ENCODE measurements around the gene EPN2.
A peak's percentile ranks its signal among the peaks of the same experiment; 100 is the strongest.
"Not testable (repeated sequence)": the region's sequence is repeated elsewhere in the genome, so short reads cannot be mapped to it uniquely, and the experiment has no call there.

EPN2 gene

DNA sequence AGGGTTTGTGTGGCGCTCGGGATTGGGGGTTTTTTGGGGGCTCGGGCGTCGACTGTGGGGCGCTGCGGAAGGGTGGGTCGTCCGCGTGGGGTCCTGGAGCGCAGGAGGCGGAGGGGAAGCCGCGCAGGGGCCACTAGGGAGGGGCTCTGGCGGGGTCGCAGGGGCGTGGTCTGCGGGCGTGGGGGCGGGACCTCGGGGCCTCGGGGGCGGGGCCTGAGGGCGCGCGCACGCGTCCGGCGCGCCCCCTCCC lies at the start of gene EPN2:
EPN2 (plus strand) TSS at position 228 of the 250 bp plus-strand sequence. CDS start 45,754 bp downstream, outside the sequence.
- peak; percentile 75 for DNase-seq (ENCODE audit: low spot score)

GRCh38 chr17:19187883-19188869 lies 49.0 kb upstream of the EPN2 start:
- not testable (repeated sequence) for DNase-seq (ENCODE audit: low spot score)

DNA sequence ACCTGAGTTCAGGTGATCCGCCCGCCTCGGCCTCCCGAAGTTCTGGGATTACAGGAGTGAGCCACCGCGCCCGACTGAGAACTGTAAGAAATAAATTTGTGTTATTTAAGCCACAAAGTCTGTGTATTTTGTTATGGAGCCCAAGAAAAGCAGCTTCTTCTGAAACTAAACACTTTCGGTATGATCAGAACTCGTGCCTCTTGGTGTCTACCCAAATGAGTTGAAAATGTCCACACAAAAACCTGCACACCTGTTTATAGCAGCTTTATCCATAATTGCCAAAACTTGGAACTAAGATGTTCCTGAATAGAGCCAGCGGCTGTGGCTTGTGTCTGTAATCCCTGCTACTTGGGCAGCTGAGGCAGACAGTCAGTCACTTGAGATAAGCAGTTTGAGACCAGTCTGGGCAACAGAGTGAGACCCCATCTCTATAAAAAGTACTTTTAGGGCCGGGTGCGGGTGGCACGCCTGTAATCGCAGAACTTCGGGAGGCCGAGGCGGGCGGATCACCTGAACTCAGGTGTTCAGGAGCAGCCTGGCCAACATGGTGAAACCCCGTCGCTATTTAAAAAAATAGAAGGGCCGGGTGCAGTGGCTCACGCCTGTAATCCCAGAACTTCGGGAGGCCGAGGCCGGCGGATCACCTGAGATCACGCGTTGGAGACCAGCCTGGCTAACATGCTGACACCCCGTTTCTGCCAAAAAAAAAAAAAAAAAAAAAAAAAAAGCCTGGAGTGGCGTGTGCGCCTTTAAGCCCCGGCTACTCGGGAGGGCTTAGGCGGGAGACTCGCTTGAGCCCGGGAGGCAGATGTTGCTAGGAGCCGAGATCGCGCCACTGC lies 48.1 kb upstream of the EPN2 start:
- DNase-seq (ENCODE audit: low spot score) = not testable (repeated sequence)

- not testable (repeated sequence) for DNase-seq (ENCODE audit: low spot score)
Observed at GRCh38 chr17:19189781-19190405, 47.3 kb upstream of the EPN2 start.

DNA sequence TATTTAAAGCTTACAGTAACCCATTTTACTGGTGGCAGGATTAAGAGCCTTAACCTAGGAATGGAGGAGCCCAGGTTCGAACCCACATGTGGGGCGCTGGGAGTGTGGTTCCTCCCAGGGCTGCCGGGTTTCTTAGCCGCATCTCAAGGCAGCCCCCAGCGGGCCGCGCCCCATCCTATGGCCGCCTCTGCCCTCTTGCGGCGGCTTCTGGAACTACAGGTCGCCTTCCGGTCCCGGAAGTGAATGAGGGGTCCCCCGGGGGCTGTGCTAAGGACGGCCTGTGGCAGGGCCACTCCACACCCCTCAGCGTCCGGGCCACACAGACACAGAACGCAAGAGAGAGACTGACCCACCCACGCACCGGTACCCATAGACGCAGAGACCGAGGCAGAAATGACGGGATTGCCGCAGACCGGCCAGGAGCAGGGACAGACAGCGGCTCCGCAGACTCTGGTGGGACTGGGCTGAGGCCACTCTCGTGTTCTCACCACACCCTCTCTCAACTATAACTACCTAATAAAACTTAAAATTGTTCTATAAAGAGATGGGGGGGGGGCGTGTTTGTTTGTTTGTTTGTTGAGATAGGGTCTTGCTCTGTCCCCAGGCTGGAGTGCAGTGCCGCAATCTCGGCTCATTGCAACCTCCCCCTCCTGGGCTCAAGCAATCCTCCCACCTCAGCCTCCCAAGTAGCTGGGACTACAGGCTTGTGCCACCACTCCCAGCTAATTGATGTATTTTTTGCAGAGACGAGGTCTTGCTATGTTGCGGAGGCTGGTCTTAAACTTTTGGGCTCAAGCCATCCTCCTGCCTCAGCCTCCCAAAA lies 40.6 kb upstream of the EPN2 start:
- not testable (repeated sequence) for DNase-seq (ENCODE audit: low spot score)

GRCh38 chr17:19202448-19202847 lies 34.7 kb upstream of the EPN2 start:
- DNase-seq (ENCODE audit: low spot score) = not testable (repeated sequence)

DNA sequence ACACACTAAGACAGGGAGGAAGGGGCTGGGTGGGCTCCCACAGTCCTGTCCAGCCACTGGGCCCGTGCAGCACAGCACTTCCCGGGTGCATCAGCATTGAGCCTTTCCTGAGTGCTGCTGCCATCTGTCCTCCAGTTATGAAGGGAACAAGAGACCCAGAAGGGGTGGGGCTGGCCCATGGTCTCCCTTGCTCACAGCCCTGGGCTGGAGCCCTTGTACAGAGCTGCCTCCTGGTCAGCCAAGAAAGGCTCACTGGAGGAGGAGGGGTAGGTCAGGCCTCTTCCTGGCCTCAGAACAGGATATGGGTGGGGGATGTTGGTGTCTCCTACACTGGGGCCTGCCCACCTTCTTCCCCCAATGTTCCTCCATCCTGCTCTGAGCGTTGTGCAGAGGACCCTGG lies 33.7 kb upstream of the EPN2 start:
- DNase-seq (ENCODE audit: low spot score) = not testable (repeated sequence)

DNA sequence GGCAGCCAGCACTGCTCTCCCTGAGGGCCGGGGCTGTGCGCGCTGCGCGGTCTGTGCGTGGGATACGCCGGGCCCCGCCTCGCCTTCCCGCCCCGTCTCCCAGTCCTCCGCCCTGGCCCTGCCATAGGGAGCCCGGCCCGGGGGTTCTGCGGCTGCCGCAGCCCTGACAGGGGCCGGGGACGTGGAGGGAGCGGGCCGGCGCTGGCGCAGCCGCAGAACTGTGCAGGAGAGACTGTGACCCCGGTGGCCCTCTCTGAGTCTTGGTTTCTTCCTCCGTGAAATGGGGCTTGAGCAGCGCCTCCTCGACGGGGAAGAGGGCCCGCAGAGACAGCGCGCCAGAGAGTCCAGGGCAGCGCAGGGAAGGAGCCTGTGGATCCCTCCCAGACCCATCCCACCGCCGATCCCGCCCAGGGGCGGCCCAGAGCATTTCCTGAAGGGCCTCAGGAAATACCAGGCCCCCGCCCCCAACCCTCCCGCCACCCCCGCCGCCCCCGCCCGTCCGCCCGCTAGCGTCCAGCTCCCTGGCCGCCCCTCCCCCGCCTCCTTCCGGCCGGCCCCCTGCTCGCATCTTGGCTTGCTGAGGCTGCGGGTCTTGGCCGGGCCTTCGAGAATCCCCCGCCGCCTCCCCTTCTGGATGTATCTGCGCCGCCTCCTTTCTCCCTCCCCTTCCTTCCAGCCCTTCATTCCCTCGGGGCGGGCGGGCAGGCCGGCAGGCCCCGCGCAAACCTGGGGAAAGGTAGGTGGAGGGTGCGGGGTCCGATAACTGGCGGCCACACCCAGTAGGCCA lies 21.9 kb upstream of the EPN2 start:
- DNase-seq (ENCODE audit: low spot score) = not testable (repeated sequence)

DNA sequence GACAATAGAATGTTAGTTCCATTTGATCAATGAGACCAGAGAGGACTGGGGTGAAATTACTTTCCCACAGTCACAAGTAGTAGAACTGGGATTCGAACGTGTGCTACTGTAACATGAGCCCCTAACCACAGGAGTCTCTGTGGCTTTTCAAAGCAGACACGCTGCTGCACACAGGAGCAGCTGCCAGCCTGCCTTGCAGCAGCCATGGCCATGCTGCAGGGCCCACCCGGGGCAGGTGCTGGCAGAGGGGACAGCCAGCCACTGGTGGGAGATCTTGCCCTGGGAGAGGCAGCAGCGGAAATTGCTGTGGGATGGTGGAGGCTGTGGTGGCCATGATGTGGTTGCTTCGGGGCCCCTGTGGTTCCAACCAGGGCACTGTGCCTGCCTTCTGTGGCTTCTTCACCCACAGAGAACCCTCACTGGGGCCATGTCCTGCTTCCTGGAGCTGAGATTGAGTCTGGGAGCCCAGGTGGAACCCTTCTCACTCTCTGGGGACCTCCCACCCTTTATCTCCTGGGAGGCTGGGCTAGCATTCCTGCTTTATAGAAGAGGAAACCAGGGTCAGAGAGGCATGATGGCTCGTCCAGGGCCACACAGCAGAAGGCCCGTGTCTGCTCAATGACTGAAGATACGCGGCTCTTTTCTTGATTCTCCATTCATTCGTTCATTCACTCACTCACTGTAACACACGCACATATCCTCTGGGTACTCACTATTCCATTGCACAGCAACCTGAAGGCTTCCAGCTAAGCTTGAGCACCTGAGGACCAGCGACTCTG lies 20.8 kb upstream of the EPN2 start:
- DNase-seq (ENCODE audit: low spot score) = not testable (repeated sequence)

- not testable (repeated sequence) for DNase-seq (ENCODE audit: low spot score)
Observed at GRCh38 chr17:19218914-19219313, 18.3 kb upstream of the EPN2 start.

DNA sequence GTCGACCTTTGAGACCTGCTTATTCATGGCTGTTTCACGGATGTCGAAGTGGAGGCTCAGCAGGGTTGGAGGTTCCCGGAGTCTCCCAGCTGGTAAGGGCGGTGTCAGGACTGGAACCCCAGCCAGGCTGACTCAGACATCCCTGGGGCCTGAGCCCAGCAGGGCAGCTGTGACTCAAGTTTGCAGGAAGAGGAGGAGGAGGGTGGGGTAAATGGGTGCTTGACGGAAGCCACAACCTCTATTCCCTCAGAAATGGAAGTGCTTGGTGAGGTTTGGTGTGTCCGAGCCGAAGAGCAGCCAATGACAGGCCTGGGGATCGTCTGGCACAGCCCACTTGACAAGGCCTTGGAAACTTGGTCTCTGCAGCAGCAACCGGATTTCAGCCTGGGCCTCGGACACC lies 17.8 kb upstream of the EPN2 start:
- not testable (repeated sequence) for DNase-seq (ENCODE audit: low spot score)

GRCh38 chr17:19220195-19220594 lies 17.0 kb upstream of the EPN2 start:
- not testable (repeated sequence) for DNase-seq (ENCODE audit: low spot score)

DNA sequence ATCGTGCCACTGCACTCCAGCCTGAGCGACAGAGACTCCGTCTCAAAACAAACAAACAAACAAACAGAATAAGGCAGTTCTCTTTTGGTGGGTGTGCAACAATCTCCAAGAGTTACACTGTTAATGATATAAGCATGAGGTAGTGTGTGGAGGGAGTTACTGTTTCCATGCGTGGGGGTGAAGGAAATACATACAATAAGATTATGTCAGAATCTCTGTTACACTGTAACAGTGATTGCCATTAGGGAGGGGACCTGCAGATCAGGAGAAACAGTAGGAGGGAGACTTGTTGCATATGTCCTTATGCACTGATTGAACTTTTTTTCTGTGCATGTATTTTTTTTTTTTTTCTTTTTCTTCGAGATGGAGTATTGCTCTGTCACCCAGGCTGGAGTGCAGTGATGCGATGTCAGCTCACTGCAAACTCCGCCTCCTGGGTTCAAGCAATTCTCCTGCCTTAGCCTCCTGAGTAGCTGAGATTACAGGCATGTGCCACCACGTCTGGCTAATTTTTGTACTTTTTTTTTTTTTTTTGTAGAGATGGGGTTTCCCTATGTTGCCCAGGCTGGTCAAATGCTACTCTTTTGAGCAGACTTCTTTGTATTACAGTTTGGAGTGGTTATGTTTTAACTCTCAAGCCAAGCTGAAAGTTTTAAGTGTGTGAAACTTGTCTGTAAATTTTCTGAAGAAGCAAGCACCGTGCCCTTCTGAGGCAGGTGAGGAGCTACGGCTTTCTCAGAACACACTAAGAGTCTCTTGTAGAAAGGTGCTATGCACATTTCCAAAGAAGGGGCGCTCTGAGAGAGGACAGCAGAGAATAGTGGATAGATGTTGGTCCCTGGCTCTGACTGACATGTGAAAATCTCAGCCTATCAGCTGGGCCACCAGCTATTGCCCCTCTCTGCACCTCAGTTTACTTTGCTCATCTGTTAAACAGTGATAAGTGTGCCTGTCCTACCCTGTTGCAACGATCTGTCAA lies 10.3 kb upstream of the EPN2 start:
- DNase-seq (ENCODE audit: low spot score) = not testable (repeated sequence)

DNA sequence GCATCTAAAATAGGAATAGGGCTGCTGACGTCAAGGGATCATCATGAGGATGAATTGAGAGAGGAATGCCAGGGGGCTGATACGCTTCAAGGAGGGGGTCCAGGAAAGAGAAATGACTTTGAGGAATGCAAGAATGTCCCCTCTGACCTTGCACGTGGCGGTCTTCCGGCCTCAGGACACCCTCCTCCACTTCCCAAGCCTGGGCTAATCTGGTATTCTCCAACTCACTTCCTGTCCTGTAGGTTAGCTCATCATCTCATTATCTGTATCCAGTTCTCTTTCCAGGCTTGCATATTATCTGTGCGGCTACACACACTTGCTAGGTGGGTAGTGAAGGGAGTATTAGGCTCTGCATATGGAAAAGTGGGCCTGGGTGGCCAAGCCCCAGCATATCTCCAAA lies 2.5 kb upstream of the EPN2 start:
- not testable (repeated sequence) for DNase-seq (ENCODE audit: low spot score)

GRCh38 chr17:19236351-19237138 lies 621 bp upstream of the EPN2 start:
- not testable (repeated sequence) for DNase-seq (ENCODE audit: low spot score)

DNA sequence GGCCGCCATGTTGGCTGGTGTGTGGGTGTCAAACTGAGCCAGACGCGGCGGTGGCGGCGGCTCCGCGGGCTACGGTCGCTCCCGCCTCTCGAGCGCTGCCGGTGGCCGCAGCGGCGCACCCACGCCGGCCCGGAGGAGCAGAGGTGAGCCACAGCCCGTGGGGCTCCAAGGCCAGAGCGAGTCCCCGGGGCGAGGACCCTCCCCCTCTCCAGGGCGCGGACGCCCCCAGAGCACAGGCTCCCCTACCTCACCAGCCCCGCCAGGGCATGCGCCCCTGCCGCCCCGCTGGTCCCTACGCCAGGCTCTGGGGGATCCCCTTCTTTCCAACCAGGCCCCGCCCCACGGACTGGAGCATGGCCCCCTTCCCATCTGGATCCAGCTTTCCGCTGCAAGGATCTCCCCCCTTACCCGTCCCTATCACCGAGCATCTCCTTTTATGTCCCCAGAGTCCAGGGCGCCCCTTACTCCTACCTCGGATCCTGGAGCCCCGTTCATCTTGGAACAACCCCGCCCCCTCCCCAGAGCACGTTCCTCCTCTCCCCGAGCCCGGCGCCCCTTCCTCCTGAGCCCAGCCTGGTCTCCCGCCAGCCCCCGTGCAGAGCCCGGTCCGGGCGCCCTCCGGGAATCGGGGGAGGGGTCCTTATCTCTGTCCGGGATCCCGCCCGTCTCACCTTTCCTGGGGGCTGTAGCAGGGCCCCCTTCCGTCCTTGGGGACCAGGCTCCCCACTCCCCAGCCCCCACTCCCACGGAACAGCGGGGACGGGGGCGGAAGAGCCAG lies 412 bp downstream of the EPN2 start:
- DNase-seq (ENCODE audit: low spot score) = no peak

GRCh38 chr17:19238167-19238505 lies 970 bp downstream of the EPN2 start:
- DNase-seq (ENCODE audit: low spot score) = peak; percentile 27

Measured in AG08395 (cell line).